ENCODE data around the gene MARCHF6. TPM values are rescaled to one million over a fixed set of nuclear protein-coding genes. Genes with fewer than 3 reads are reported as not detected.

The MARCHF6 gene
- total and polyA plus RNA-seq, 9 of the 15 experiments (the other 6 are each of a cell fraction or from before 2014, with no cell fraction given), result 74.1 to 456 (median 116) TPM

DNA sequence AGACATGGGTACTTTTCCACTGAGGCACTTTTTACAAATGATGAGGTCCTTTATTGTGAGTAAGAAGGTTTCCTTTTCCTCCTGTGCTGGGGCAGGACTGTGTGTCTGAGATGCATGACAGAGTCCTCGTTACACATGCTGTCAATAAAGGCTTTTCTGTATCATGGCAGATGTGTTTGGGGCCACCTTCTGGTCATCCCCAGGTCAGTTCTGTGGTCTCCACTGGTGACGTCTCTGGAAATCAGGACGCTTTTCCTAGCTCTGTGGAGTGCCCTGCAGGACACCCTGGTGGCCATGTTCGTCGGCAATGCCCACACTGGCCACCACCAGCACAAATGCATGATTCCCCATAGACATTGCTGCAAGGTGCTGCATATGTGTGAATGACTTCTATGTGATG is 48.6 kb upstream of the MARCHF6 start:
- ATAC-seq (peak; percentile 60), DNase-seq (ENCODE audit: extremely low read depth in 1 of 4, low spot score in 3 of 4) (peak; percentile 72 to 87 (median 74)), FAIRE-seq (peak; percentile 75)
- H3K27ac ChIP-seq (ENCODE audit: extremely low read depth, low read depth, low read length), result peak overlapping the region; percentile 94
- peak overlapping the region; percentile 75 for H3K4me2 ChIP-seq (ENCODE audit: insufficient read depth, low read length)
- H3K9me3 ChIP-seq (replicated peaks; ENCODE audit: control insufficient read depth, insufficient read depth, low read depth, low read length), result 0 out of 2 replicates have a peak, but pooled peaks cover 4% of the 10 kb centered on the region
- POLR2A ChIA-PET, result interaction anchor here (0.6 to 2.1 kb wide), 6 partner anchors 10 to 273 kb away, joined by 3 to 9 read pairs (median 4); no protein-coding TSS in a partner anchor
- 14% methylated on average over 5 of the region's 5 CpGs for WGBS (ENCODE audit: insufficient coverage, low coverage, missing lambda C conversion rate)
- no TSS peak for BruUV-seq (replicated peaks)
- H2AFZ ChIP-seq (ENCODE audit: low read depth, low read length), result no peak overlapping the region
- peak overlapping the region; percentile 38 to 79; a peak in 3 of 4 replicates for H3K9ac ChIP-seq (ENCODE audit: insufficient read depth in 1 of 2, low read depth in 2 of 2, low read length in 2 of 2)
- intact Hi-C loops (cut with micrococcal nuclease) (loop anchor here (1.0 to 10.0 kb wide), 3 partner anchors 21 to 300 kb away; partner anchors contain the start of gene CCT5), in situ Hi-C loops (cut with MboI) (no loop called here)
- peaks cover 37% of the 10 kb centered on the region for H3K36me3 ChIP-seq (ENCODE audit: control insufficient read depth, insufficient read depth, low read length)
- H3K79me2 ChIP-seq (ENCODE audit: control insufficient read depth, insufficient read depth, low read length), result peaks cover 77% of the 10 kb centered on the region
- peaks cover 44 to 61% of the 10 kb centered on the region in 2 experiments for H3K4me1 ChIP-seq (replicated peaks in 1 of 2; ENCODE audit: control insufficient read depth in 2 of 2, insufficient read depth in 2 of 2, low read length in 2 of 2)
- no peaks in the 10 kb centered on the region for H3K9me1 ChIP-seq (ENCODE audit: control insufficient read depth, insufficient read depth, low read length)
- H4K20me1 ChIP-seq (replicated peaks; ENCODE audit: control insufficient read depth, insufficient read depth, low read length), result no peaks in the 10 kb centered on the region
- no peaks in the 10 kb centered on the region for H3K27me3 ChIP-seq (ENCODE audit: control insufficient read depth in 2 of 2, insufficient read depth in 2 of 2, low read length in 2 of 2)
- CTCF ChIA-PET (ENCODE audit: low intra/inter-chr PET ratio), result no interaction called here
- peak overlapping the region; percentile 0; the same call in 1 of the 2 replicates for H3K4me3 ChIP-seq
- TF ChIP-seq SIN3A (IDR thresholded peaks at IDR 0.05; ENCODE audit: borderline replicate concordance in 2 of 2, control insufficient read depth in 1 of 2, low read depth in 2 of 2, low read length in 2 of 2), result peak in 1 of 2 experiments; percentile 60; a peak in 1 of 4 replicates
- no peak for TF ChIP-seq PHTF2 (CRISPR knock-in tag; IDR thresholded peaks at IDR 0.05)
- no peak for TF ChIP-seq SIRT6 (IDR thresholded peaks at IDR 0.05; ENCODE audit: low read depth, low read length)
- TF ChIP-seq, protein P1, sequence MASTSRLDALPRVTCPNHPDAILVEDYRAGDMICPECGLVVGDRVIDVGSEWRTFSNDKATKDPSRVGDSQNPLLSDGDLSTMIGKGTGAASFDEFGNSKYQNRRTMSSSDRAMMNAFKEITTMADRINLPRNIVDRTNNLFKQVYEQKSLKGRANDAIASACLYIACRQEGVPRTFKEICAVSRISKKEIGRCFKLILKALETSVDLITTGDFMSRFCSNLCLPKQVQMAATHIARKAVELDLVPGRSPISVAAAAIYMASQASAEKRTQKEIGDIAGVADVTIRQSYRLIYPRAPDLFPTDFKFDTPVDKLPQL (IDR thresholded peaks at IDR 0.05; ENCODE audit: extremely low read depth, insufficient read length), result no peak
- TF ChIP-seq, protein P2, sequence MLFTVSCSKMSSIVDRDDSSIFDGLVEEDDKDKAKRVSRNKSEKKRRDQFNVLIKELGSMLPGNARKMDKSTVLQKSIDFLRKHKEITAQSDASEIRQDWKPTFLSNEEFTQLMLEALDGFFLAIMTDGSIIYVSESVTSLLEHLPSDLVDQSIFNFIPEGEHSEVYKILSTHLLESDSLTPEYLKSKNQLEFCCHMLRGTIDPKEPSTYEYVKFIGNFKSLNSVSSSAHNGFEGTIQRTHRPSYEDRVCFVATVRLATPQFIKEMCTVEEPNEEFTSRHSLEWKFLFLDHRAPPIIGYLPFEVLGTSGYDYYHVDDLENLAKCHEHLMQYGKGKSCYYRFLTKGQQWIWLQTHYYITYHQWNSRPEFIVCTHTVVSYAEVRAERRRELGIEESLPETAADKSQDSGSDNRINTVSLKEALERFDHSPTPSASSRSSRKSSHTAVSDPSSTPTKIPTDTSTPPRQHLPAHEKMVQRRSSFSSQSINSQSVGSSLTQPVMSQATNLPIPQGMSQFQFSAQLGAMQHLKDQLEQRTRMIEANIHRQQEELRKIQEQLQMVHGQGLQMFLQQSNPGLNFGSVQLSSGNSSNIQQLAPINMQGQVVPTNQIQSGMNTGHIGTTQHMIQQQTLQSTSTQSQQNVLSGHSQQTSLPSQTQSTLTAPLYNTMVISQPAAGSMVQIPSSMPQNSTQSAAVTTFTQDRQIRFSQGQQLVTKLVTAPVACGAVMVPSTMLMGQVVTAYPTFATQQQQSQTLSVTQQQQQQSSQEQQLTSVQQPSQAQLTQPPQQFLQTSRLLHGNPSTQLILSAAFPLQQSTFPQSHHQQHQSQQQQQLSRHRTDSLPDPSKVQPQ (CRISPR knock-in tag; IDR thresholded peaks at IDR 0.05; ENCODE audit: borderline replicate concordance), result no peak
- no peak for TF ChIP-seq E2F3 (CRISPR knock-in tag; IDR thresholded peaks at IDR 0.05)
- no peak for TF ChIP-seq DNMT1 (IDR thresholded peaks at IDR 0.05)
- TF ChIP-seq ESRRA (IDR thresholded peaks at IDR 0.05; ENCODE audit: borderline replicate concordance, low read depth), result peak; percentile 57; the same call in 1 of the 2 replicates
- TF ChIP-seq ZNF316 (IDR thresholded peaks at IDR 0.05), result no peak
- TF ChIP-seq LARP7 (IDR thresholded peaks at IDR 0.05), result no peak
- TF ChIP-seq ZNF77 (CRISPR knock-in tag; IDR thresholded peaks at IDR 0.05), result no peak
- TF ChIP-seq SNIP1 (IDR thresholded peaks at IDR 0.05; ENCODE audit: low read depth), result no peak
- TF ChIP-seq SUPT5H (IDR thresholded peaks at IDR 0.05), result no peak
- TF ChIP-seq, protein P3, sequence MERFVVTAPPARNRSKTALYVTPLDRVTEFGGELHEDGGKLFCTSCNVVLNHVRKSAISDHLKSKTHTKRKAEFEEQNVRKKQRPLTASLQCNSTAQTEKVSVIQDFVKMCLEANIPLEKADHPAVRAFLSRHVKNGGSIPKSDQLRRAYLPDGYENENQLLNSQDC (CRISPR knock-in tag; IDR thresholded peaks at IDR 0.05), result no peak
- no peak for TF ChIP-seq CHCHD3 (CRISPR knock-in tag; IDR thresholded peaks at IDR 0.05)
- TF ChIP-seq MIER1 (IDR thresholded peaks at IDR 0.05; ENCODE audit: low read depth), result no peak
- no peak for TF ChIP-seq MTA3 (IDR thresholded peaks at IDR 0.05; ENCODE audit: borderline replicate concordance)
- no peak for TF ChIP-seq NFIX (CRISPR knock-in tag; IDR thresholded peaks at IDR 0.05; ENCODE audit: low read depth)
- TF ChIP-seq PYGO2 (tag; IDR thresholded peaks at IDR 0.05), result no peak
- TF ChIP-seq ZFPM2 (CRISPR knock-in tag; IDR thresholded peaks at IDR 0.05), result no peak
